Muscle layer of duodenum (tissue), 2 donors: ENCODE results near the gene CRYBG1.
"Not testable (repeated sequence)": the region's sequence is repeated elsewhere in the genome, so short reads cannot be mapped to it uniquely, and the experiment has no call there.

Experiments
- H3K27ac ChIP-seq: one replicate; pipeline ENCODE4 v1.7.0; 2013; ENCODE audit warnings: mild to moderate bottlenecking, low read length
- H3K27me3 ChIP-seq: one replicate; pipeline ENCODE4 v1.7.0; 2013; ENCODE audit warnings: low read depth, mild to moderate bottlenecking, control low read depth, low read length
- H3K36me3 ChIP-seq, 2 donors: one replicate each; pipeline ENCODE4 v1.7.0; 2013; ENCODE audit warnings: low read length in 2 of 2, control low read depth in 1 of 2, mild to moderate bottlenecking in 1 of 2; ENCODE audit not compliant: insufficient read depth in 2 of 2, control insufficient read depth in 1 of 2
- H3K4me1 ChIP-seq, 2 donors: one replicate each; pipeline ENCODE4 v1.7.0; 2013; ENCODE audit warnings: low read length in 2 of 2, mild to moderate bottlenecking in 2 of 2, control low read depth in 1 of 2, moderate library complexity in 1 of 2; ENCODE audit not compliant: insufficient read depth in 2 of 2, control insufficient read depth in 1 of 2
- H3K4me3 ChIP-seq, 2 donors: one replicate each; pipeline ENCODE4 v1.7.0; 2013; ENCODE audit warnings: low read length in 2 of 2, low read depth in 1 of 2, mild to moderate bottlenecking in 1 of 2
- H3K9me3 ChIP-seq, 2 donors: one replicate each; pipeline ENCODE4 v1.7.0; 2013; ENCODE audit warnings: low read length in 2 of 2, control low read depth in 1 of 2, mild to moderate bottlenecking in 1 of 2; ENCODE audit not compliant: control insufficient read depth in 1 of 2
- donor health status: healthy.

Gene CRYBG1

DNA sequence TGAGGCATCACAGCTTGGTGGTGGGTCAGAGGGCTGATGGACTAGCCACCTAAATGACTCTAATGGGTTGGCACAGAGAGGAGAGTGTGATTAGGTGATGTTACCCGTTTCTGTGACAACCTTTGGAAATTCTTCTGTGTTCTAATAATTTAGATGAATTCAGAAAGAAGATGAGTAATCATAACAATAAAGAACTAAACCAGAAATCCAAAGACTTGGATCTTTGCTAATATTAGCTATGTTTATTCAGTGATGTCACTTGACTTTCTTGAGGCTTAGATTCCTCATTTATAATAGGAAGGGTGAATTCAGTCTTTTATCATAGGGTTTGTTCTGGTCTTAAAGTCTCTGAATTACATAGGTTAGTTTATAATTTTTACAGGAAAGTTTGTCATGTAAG lies 19.9 kb downstream of the CRYBG1 start:
- H3K36me3 ChIP-seq = no peaks in the 10 kb centered on the region
- H3K4me3 ChIP-seq = no peak overlapping the region
- H3K27ac ChIP-seq = no peak overlapping the region
- H3K4me1 ChIP-seq = no peaks in the 10 kb centered on the region
- no peaks in the 10 kb centered on the region for H3K27me3 ChIP-seq
- H3K9me3 ChIP-seq = no peaks in the 10 kb centered on the region

DNA sequence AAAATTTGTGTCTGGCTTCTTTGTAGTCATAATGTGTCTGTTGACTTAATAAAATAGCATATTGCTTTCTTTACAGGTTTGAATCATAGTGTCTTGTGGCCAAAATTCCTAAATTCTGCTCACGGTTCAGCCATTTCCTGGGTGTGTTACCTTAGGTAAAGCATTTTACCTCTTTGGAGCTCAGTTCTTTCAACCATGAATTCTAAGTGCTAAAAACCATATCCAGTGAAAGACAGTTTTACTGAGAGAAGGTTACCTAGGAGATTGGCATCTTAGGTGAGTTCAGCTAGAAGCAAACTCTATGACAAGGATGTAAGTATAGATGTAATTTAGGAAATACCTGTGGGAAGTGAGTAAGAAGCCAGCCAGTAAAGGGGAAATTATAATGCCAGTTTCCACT lies 20.7 kb downstream of the CRYBG1 start:
- H3K9me3 ChIP-seq = no peaks in the 10 kb centered on the region
- H3K27me3 ChIP-seq = no peaks in the 10 kb centered on the region
- no peaks in the 10 kb centered on the region for H3K36me3 ChIP-seq
- no peak overlapping the region for H3K27ac ChIP-seq
- H3K4me1 ChIP-seq = no peaks in the 10 kb centered on the region
- H3K4me3 ChIP-seq = no peak overlapping the region

DNA sequence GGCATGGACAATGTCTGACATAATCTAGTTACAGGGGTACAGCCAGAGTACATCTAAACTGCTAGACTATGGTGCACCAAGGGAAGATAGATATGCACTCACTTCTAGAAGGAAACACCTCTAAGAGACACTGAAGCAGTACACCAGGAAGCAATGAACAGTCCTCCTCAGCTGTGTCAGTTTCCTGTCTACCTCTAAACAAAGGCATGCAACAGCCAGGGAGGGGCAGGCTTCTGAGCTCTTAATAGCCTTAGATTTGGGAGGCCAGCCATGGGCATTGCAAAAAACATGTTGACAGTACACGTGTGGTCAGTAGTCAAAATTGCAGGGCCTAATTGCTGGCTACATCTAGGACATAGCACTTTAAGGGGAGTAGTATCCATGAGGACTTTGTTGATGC lies 21.4 kb downstream of the CRYBG1 start:
- H3K4me3 ChIP-seq = no peak overlapping the region
- no peaks in the 10 kb centered on the region for H3K36me3 ChIP-seq
- no peak overlapping the region for H3K27ac ChIP-seq
- no peaks in the 10 kb centered on the region for H3K4me1 ChIP-seq
- no peaks in the 10 kb centered on the region for H3K27me3 ChIP-seq
- no peaks in the 10 kb centered on the region for H3K9me3 ChIP-seq

DNA sequence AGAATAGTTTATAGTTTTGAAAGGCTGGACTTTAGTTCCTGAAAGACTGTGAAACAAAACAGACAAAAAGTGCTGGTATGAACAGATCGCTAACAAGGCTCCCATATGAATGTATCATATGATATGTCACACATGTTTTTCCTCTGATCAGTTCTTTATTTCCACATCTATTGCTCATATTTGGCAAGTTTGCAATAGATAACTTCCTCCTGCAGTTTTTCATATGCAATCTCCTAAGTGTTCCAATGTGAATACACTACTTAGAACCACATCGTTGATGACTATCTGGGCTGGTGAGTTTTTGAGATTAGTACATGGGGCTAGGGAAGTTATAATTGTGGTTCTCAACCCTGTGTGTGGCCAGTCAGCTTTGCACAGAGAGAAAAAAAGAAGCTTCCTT lies 23.1 kb downstream of the CRYBG1 start:
- Histone ChIP-seq H3K27ac (no peak overlapping the region), H3K4me3 (no peak overlapping the region), H3K36me3 (no peaks in the 10 kb centered on the region), H3K9me3 (no peaks in the 10 kb centered on the region), H3K27me3 (no peaks in the 10 kb centered on the region), H3K4me1 (no peaks in the 10 kb centered on the region)

DNA sequence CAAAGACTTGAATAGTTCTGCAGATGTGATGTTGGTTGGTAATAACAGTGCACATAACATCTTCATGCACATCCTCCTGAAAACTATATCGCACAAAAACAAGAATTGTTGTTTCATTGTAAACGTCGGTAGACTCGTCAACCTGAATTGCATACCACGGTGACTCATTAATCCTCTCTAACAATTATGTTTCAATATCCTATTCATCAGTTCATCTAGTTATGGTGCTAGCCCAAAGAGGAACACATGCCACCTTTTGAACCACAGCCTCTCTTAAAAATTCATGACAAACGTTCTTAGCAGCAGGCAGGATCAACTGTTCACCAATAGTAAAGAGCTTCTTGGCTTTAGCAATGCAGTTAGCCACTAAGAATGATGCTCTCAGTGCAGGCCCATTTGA lies 25.0 kb downstream of the CRYBG1 start:
- Histone ChIP-seq H3K9me3 (no peaks in the 10 kb centered on the region), H3K4me1 (no peaks in the 10 kb centered on the region), H3K36me3 (no peaks in the 10 kb centered on the region), H3K4me3 (no peak overlapping the region), H3K27me3 (no peaks in the 10 kb centered on the region), H3K27ac (no peak overlapping the region)

DNA sequence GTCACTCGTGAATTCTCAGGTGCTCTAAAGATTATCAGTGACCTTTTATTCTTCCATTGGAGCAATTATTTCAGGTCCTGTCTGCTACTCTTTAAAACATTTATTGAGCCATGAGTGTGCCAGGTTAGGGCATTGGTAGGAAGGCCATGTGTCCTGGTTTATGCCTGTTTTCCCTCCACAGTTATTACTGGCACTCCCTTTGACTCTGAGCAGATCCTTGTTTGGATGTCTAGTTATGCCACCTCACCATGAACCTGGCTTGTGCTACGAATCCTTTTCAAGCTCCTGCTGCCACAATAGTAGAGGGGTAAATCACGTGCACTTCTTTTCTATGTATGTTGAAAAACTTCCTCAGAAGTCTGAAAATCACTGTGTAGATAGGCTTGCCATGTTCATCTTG lies 27.4 kb downstream of the CRYBG1 start:
- no peak overlapping the region for H3K4me3 ChIP-seq
- no peaks in the 10 kb centered on the region for H3K36me3 ChIP-seq

DNA sequence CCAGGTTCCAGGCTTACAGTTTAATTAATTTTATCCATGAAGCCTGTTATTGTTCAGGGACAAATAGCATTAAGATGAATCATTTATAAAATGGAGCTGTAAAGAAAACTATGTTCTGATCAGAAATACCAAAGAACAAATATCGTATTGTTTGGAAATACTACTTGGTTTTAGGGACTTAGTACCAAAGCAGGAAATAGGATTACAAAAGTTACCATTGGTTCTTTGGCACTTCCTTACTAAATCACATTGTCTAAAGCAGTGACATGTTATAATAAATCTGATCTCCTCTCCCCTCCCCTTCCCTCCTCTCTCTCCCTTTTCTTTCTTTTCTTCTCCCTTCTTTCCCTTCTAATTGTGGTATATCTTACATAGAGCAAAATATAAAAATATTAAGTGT lies 29.6 kb downstream of the CRYBG1 start:
- no peak overlapping the region for H3K27ac ChIP-seq
- no peaks in the 10 kb centered on the region for H3K27me3 ChIP-seq
- H3K9me3 ChIP-seq = no peaks in the 10 kb centered on the region
- H3K4me1 ChIP-seq = no peaks in the 10 kb centered on the region
- H3K36me3 ChIP-seq = no peaks in the 10 kb centered on the region
- H3K4me3 ChIP-seq = no peak overlapping the region

More for the DNA sequence above, 27.4 kb downstream of the CRYBG1 start:
- Histone ChIP-seq H3K27me3 (no peaks in the 10 kb centered on the region), H3K27ac (no peak overlapping the region), H3K9me3 (no peaks in the 10 kb centered on the region), H3K4me1 (no peaks in the 10 kb centered on the region)

DNA sequence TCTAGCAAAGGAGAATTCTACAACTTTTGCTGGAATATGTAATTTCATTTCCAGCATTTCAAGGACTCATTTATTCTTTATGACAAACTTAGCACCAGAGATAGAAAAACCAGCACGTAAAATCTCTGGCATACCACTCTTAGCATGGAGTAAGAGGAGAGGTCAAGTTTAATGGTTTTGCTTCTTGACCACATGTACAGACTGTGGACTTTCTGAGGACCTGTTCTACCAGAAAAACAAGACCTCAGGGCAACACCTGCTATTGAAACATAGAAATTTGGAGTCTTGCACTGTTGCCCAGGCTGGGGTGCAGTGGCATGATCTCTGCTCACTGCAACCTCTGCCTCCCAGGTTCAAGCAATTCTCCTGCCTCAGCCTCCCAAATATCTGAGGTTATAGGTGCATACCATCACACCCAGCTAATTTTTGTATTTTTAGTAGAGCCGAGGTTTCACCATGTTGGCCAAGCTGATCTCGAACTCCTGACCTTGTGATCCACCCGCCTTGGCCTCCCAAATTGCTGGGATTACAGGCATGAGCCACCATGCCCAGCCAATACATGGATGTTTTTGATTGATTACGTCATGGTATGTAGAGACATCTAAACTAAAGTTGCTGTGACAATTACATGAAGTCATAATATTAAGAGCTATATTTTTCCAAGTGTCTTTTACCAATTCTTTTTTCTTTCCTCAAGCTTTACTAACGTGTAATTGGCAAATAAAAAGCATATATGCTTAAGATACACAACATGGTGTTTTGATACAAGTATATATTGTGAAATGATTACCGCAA lies 36.1 kb downstream of the CRYBG1 start:
- H3K9me3 ChIP-seq = no peaks in the 10 kb centered on the region
- no peaks in the 10 kb centered on the region for H3K4me1 ChIP-seq
- no peaks in the 10 kb centered on the region for H3K36me3 ChIP-seq
- H3K4me3 ChIP-seq = no peak overlapping the region
- no peaks in the 10 kb centered on the region for H3K27me3 ChIP-seq
- H3K27ac ChIP-seq = no peak overlapping the region

DNA sequence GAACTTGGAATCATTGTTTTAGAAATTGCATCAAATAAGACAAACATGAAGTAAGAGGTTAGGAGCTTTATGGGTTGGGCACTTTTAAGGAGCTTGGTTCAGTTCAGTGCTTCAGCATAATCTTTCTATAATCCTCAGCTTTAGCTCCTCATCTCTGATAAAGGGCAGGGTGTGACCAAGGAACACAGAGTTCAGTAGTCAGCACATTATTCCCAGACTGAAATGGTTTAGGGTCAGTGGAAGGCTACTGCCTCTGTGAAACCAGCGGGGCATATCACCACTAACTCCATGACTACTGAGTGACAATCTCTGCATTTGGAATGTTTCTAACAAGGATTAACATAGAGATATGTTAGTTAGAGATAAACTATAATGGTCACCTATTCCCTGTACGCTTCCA lies 36.9 kb downstream of the CRYBG1 start:
- Histone ChIP-seq H3K27ac (no peak overlapping the region), H3K4me3 (no peak overlapping the region), H3K9me3 (no peaks in the 10 kb centered on the region), H3K4me1 (no peaks in the 10 kb centered on the region), H3K36me3 (no peaks in the 10 kb centered on the region), H3K27me3 (no peaks in the 10 kb centered on the region)

DNA sequence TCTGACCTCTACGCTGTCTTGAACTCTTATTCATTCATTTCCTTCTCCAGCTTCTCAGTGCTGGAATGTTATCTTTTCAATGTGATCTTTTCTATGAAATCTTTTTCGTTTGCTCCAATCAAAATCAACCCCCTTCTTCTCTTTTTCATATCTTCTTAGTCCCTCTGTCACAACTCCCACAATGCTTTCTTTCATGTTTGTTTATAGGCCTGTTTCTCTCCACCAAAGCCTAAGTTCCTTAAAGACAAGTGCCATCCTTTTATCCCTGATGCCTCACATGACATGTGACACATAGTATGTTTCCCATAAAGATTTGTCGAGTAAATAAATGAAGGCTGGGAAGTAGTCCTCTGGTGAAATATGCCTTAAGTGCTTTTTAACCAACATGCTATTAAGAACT lies 38.1 kb downstream of the CRYBG1 start:
- Histone ChIP-seq H3K9me3 (no peaks in the 10 kb centered on the region), H3K4me3 (no peak overlapping the region), H3K27me3 (no peaks in the 10 kb centered on the region), H3K27ac (no peak overlapping the region), H3K4me1 (no peaks in the 10 kb centered on the region), H3K36me3 (no peaks in the 10 kb centered on the region)

DNA sequence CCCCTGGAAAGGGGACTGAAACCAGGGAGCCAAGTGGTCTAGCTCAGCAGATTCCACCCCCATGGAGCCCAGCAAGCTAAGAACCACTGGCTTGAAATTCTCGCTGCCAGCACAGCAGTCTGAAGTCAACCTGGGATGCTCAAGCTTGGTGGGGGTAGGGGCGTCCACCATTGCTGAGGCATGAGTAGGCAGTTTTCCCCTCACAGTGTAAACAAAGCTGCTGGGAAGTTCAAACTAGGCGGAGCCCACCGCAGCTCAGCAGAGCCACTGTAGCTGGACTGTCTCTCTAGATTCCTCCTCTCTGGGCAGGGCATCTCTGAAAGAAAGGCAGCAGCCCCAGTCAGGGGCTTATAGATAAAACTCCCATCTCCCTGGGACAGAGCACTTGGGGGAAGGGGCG lies 44.5 kb downstream of the CRYBG1 start:
- H3K27ac ChIP-seq, H3K4me3 ChIP-seq, H3K9me3 ChIP-seq, H3K27me3 ChIP-seq, H3K36me3 ChIP-seq, H3K4me1 ChIP-seq: not testable (repeated sequence)

DNA sequence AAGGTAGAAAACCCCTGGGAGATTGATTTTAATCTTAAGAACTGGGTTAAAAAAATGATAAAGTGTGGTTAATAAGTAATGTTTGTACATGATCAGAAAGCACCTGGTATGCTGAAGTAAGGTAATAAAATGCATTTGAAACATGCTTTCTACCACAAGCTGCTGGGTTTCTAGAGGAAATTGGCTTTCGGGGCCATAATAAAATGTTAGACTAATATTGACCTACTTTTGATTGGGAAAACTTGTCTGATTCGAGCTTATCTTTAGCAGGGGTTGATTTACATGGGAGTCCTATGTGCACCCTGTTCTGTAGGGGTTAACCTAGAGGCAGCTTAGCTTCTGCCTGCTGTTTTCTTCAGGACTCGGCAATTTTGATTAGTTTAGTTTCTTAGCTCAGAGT lies 50.5 kb downstream of the CRYBG1 start:
- H3K36me3 ChIP-seq = no peaks in the 10 kb centered on the region
- no peaks in the 10 kb centered on the region for H3K9me3 ChIP-seq
- no peaks in the 10 kb centered on the region for H3K27me3 ChIP-seq
- H3K27ac ChIP-seq = no peak overlapping the region
- no peaks in the 10 kb centered on the region for H3K4me1 ChIP-seq
- no peak overlapping the region for H3K4me3 ChIP-seq
